ENCODE results near the gene GNG2. TPM values are rescaled to one million over a fixed set of nuclear protein-coding genes. Genes with fewer than 3 reads are reported as not detected.

Gene GNG2
- total RNA-seq, 1 experiment from 2014 or later, result 0.23 TPM

- ATAC-seq (no peak), DNase-seq (ENCODE audit: low read depth, low spot score) (no peak)
- ChIA-PET POLR2A (interaction anchor here (0.6 kb wide), 1 partner anchor 23 kb away, joined by 3 read pairs; no protein-coding TSS in a partner anchor), CTCF (no interaction called here)
- Histone ChIP-seq H3K9me3 (ENCODE audit: control insufficient read depth, insufficient read depth, low read depth, low read length) (no peaks in the 10 kb centered on the region), H3K4me3 (ENCODE audit: low read depth in 2 of 2, low read length in 2 of 2) (no peak overlapping the region), H3K4me1 (ENCODE audit: control insufficient read depth, insufficient read depth, low read length) (no peaks in the 10 kb centered on the region), H3K36me3 (ENCODE audit: control insufficient read depth, insufficient read depth, low read length) (no peaks in the 10 kb centered on the region), H3K27me3 (ENCODE audit: control insufficient read depth, insufficient read depth, low read length) (no peaks in the 10 kb centered on the region), H3K27ac (ENCODE audit: low read length) (no peak overlapping the region)
- intact Hi-C loops (cut with micrococcal nuclease; ENCODE audit: unreplicated experiment), result no loop called here
- TF ChIP-seq, protein P1, sequence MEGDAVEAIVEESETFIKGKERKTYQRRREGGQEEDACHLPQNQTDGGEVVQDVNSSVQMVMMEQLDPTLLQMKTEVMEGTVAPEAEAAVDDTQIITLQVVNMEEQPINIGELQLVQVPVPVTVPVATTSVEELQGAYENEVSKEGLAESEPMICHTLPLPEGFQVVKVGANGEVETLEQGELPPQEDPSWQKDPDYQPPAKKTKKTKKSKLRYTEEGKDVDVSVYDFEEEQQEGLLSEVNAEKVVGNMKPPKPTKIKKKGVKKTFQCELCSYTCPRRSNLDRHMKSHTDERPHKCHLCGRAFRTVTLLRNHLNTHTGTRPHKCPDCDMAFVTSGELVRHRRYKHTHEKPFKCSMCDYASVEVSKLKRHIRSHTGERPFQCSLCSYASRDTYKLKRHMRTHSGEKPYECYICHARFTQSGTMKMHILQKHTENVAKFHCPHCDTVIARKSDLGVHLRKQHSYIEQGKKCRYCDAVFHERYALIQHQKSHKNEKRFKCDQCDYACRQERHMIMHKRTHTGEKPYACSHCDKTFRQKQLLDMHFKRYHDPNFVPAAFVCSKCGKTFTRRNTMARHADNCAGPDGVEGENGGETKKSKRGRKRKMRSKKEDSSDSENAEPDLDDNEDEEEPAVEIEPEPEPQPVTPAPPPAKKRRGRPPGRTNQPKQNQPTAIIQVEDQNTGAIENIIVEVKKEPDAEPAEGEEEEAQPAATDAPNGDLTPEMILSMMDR (IDR thresholded peaks at IDR 0.05), result no peak
- TF ChIP-seq TCF7L2 (IDR thresholded peaks at IDR 0.05; ENCODE audit: low read depth, low read length), result no peak
- in situ Hi-C loops (cut with HindIII; ENCODE audit: low pct_unique_long_range_greater_than_20kb, low sequenced_read_pairs), result no loop called here
- no TSS peak for BruUV-seq (replicated peaks)
These were observed 68.8 kb downstream of the GNG2 start for GRCh38 chr14:51929166-51929565.

- CTCF ChIA-PET, result no interaction called here
- Histone ChIP-seq H3K27ac (ENCODE audit: low read length) (no peak overlapping the region), H3K4me3 (ENCODE audit: low read depth in 2 of 2, low read length in 2 of 2) (no peak overlapping the region), H3K36me3 (ENCODE audit: control insufficient read depth, insufficient read depth, low read length) (no peaks in the 10 kb centered on the region), H3K4me1 (ENCODE audit: control insufficient read depth, insufficient read depth, low read length) (no peaks in the 10 kb centered on the region), H3K27me3 (ENCODE audit: control insufficient read depth, insufficient read depth, low read length) (no peaks in the 10 kb centered on the region), H3K9me3 (ENCODE audit: control insufficient read depth, insufficient read depth, low read depth, low read length) (no peaks in the 10 kb centered on the region)
- BruUV-seq (replicated peaks), result no TSS peak
- no peak for ATAC-seq
- in situ Hi-C loops (cut with HindIII; ENCODE audit: low pct_unique_long_range_greater_than_20kb, low sequenced_read_pairs) (no loop called here), intact Hi-C loops (cut with micrococcal nuclease; ENCODE audit: unreplicated experiment) (no loop called here)
- DNase-seq (ENCODE audit: low read depth, low spot score), result no peak
- TF ChIP-seq, protein P1 (IDR thresholded peaks at IDR 0.05), result no peak
- TF ChIP-seq, protein P2, sequence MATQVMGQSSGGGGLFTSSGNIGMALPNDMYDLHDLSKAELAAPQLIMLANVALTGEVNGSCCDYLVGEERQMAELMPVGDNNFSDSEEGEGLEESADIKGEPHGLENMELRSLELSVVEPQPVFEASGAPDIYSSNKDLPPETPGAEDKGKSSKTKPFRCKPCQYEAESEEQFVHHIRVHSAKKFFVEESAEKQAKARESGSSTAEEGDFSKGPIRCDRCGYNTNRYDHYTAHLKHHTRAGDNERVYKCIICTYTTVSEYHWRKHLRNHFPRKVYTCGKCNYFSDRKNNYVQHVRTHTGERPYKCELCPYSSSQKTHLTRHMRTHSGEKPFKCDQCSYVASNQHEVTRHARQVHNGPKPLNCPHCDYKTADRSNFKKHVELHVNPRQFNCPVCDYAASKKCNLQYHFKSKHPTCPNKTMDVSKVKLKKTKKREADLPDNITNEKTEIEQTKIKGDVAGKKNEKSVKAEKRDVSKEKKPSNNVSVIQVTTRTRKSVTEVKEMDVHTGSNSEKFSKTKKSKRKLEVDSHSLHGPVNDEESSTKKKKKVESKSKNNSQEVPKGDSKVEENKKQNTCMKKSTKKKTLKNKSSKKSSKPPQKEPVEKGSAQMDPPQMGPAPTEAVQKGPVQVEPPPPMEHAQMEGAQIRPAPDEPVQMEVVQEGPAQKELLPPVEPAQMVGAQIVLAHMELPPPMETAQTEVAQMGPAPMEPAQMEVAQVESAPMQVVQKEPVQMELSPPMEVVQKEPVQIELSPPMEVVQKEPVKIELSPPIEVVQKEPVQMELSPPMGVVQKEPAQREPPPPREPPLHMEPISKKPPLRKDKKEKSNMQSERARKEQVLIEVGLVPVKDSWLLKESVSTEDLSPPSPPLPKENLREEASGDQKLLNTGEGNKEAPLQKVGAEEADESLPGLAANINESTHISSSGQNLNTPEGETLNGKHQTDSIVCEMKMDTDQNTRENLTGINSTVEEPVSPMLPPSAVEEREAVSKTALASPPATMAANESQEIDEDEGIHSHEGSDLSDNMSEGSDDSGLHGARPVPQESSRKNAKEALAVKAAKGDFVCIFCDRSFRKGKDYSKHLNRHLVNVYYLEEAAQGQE (IDR thresholded peaks at IDR 0.05; ENCODE audit: insufficient read depth in 1 of 2, low read depth in 2 of 2, low read length in 1 of 2), result no peak
- TF ChIP-seq SIN3A (IDR thresholded peaks at IDR 0.05; ENCODE audit: borderline replicate concordance, insufficient read depth, low read depth, low read length), result no peak
- POLR2A ChIA-PET, result interaction anchor here (0.6 kb wide), 1 partner anchor 287 kb away, joined by 3 read pairs; no protein-coding TSS in a partner anchor
These were observed 69.7 kb downstream of the GNG2 start for GRCh38 chr14:51929910-51930682.

Measured in Panc1 (cell line).